Measurements from ENCODE around the gene MAP3K9. TPM values are rescaled to one million over a fixed set of nuclear protein-coding genes. Genes with fewer than 3 reads are reported as not detected.

Gene MAP3K9
- total and polyA plus RNA-seq, 8 donors = 0.46 to 11.0 (median 7.1) TPM

DNA sequence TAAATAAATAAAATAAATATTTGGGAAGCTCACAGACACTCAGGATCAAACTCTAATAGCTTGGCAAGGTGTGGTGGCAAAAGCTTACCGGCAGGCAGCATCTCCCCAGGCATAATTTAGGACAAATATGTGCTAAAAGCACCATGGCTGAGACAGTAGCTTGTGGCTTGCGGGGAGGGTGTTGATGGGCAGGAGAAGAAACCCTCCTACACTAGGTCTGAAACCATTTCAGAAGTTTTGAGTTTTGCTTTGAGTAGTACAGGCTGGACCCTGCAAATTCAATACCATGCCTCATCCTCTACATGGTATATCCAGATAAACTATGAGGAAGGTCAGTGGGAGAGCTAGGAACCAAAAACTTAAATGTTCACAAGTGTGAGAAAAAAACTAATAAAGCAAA, 33.1 kb downstream of the MAP3K9 start:
- WGBS, 5 donors = 89 to 97% (median 94%) methylated on average over 2 of the region's 2 CpGs
- Histone ChIP-seq H3K27ac (no peak overlapping the region), H3K9me3 (no peaks in the 10 kb centered on the region), H3K4me1 (peaks cover 0 to 18% (median 5%) of the 10 kb centered on the region in 4 donors), H3K36me3 (no peaks in the 10 kb centered on the region), H3K4me3 (no peak overlapping the region), H3K27me3 (no peaks in the 10 kb centered on the region)
- no peak for DNase-seq
- intact Hi-C loops (cut with DNase I; ENCODE audit: low total_unique reads) = no loop called here
- no peak for TF ChIP-seq EP300 (IDR thresholded peaks at IDR 0.05)
- no peak for TF ChIP-seq POLR2AphosphoS5 (IDR thresholded peaks at IDR 0.05)
- TF ChIP-seq, protein P1, sequence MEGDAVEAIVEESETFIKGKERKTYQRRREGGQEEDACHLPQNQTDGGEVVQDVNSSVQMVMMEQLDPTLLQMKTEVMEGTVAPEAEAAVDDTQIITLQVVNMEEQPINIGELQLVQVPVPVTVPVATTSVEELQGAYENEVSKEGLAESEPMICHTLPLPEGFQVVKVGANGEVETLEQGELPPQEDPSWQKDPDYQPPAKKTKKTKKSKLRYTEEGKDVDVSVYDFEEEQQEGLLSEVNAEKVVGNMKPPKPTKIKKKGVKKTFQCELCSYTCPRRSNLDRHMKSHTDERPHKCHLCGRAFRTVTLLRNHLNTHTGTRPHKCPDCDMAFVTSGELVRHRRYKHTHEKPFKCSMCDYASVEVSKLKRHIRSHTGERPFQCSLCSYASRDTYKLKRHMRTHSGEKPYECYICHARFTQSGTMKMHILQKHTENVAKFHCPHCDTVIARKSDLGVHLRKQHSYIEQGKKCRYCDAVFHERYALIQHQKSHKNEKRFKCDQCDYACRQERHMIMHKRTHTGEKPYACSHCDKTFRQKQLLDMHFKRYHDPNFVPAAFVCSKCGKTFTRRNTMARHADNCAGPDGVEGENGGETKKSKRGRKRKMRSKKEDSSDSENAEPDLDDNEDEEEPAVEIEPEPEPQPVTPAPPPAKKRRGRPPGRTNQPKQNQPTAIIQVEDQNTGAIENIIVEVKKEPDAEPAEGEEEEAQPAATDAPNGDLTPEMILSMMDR (IDR thresholded peaks at IDR 0.05) = no peak
- TF ChIP-seq POLR2A (IDR thresholded peaks at IDR 0.05) = no peak

DNA sequence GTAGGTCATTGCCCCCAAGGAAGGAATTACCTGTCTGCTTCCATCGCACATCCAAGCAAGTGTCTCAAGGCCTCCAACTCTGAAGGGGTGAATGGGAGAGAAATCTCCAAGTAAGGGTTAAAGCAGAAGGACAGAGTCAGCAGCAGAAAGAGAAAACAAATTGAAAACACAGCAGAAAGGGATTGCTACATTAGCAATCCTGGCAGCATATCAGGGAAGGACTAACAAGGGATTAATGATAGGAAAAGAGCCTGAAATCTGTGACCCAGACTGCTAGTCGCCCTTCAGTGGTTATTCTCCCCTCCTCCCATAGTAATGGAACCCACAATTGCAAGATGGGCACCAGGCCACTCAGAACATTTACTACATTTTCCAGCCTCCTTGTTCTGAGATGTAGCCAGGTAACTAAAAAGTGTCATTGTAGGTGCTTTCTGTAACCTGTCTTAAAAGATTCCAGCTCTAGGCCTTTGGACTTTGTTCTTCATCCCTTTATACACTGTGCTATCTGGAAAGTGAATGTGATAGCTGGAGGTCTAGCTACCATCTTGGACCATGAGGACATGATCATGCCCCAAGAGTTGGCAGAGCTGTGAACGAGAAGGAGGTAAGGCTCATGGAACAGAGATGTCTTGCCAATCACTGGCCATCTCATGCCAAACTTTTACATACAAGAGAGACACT, 36.0 kb downstream of the MAP3K9 start:
- H3K4me1 ChIP-seq = no peaks in the 10 kb centered on the region
- DNase-seq = no peak
- TF ChIP-seq, protein P1 (IDR thresholded peaks at IDR 0.05) = no peak
- TF ChIP-seq EP300 (IDR thresholded peaks at IDR 0.05) = no peak
- TF ChIP-seq POLR2AphosphoS5 (IDR thresholded peaks at IDR 0.05) = no peak
- TF ChIP-seq POLR2A (IDR thresholded peaks at IDR 0.05) = no peak

DNA sequence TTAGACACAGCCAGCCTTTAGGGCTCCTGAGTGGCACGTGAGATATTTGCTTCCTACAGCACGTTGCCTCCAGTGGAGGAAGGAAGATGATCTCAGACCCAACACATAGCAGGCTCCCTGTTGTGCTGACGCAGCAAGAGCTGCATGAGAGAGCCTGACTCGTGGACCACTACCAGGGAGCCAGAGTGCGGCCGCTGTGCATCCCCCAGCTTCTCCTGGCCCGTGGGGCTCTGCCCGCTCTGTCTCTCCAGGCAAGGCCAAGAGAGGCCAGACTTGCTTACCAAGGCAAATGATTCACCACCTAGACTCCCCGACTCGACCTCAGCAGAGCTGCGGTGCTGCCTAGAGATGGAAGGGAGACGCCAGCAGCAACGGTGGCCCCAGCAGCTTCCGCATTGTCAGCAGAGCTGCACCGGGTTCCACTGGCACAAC, 37.5 kb downstream of the MAP3K9 start:
- TF ChIP-seq EP300 (IDR thresholded peaks at IDR 0.05) (no peak), POLR2AphosphoS5 (IDR thresholded peaks at IDR 0.05) (no peak), POLR2A (IDR thresholded peaks at IDR 0.05) (no peak)
- TF ChIP-seq, protein P1 (IDR thresholded peaks at IDR 0.05) = no peak
- DNase-seq = peak in 1 of 2 donors; percentile 28
- WGBS, 5 donors = 69 to 75% (median 74%) methylated on average over 13 to 15 of the region's 15 CpGs
- H3K27ac ChIP-seq = no peak overlapping the region
- H3K36me3 ChIP-seq = no peaks in the 10 kb centered on the region
- H3K4me3 ChIP-seq = no peak overlapping the region
- H3K4me1 ChIP-seq = no peaks in the 10 kb centered on the region
- no peaks in the 10 kb centered on the region for H3K27me3 ChIP-seq
- H3K9me3 ChIP-seq = no peaks in the 10 kb centered on the region
- intact Hi-C loops (cut with DNase I; ENCODE audit: low total_unique reads) = no loop called here

More for the DNA sequence above, 36.0 kb downstream of the MAP3K9 start:
- H3K27ac ChIP-seq = no peak overlapping the region
- 75 to 85% (median 81%) methylated on average over 3 of the region's 3 CpGs for WGBS, 5 donors
- no peaks in the 10 kb centered on the region for H3K9me3 ChIP-seq
- no peaks in the 10 kb centered on the region for H3K36me3 ChIP-seq
- H3K27me3 ChIP-seq = no peaks in the 10 kb centered on the region
- intact Hi-C loops (cut with DNase I; ENCODE audit: low total_unique reads) = no loop called here
- H3K4me3 ChIP-seq = no peak overlapping the region

DNA sequence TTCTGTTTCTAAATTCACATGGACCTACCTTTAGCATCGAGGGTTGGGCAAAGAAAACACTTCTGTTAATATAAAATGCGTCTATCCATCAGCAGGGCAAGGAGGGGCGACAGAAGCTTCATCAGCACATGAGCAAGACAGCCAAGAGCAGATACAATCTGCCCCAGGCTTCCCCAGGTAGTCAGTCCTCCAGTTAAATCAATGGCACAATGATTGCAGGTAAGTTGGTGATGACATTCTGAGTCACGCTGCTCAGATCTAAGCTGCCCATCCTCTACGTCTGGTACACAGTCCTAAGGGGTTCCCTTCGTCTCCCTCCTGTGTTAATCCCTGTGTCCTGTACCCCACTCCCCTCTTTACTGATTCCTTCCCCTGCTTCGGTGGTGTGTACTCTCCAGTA, 38.8 kb downstream of the MAP3K9 start:
- H3K36me3 ChIP-seq = no peaks in the 10 kb centered on the region
- DNase-seq = no peak
- TF ChIP-seq EP300 (IDR thresholded peaks at IDR 0.05) (no peak), POLR2A (IDR thresholded peaks at IDR 0.05) (no peak), POLR2AphosphoS5 (IDR thresholded peaks at IDR 0.05) (no peak)
- TF ChIP-seq, protein P1 (IDR thresholded peaks at IDR 0.05) = no peak
- H3K9me3 ChIP-seq = no peaks in the 10 kb centered on the region
- no peaks in the 10 kb centered on the region for H3K4me1 ChIP-seq
- 77 to 90% (median 81%) methylated on average over 7 of the region's 7 CpGs for WGBS, 5 donors
- H3K27me3 ChIP-seq = no peaks in the 10 kb centered on the region
- no peak overlapping the region for H3K27ac ChIP-seq
- no peak overlapping the region for H3K4me3 ChIP-seq
- intact Hi-C loops (cut with DNase I; ENCODE audit: low total_unique reads) = no loop called here

Data from stomach (tissue), 9 donors.